Measurements from ENCODE around the gene ASB5.

Gene ASB5

GRCh38 chr4:176185051-176185450, 84.0 kb downstream of the ASB5 start (continued):
- TF ChIP-seq ARNTL (CRISPR knock-in tag; IDR thresholded peaks at IDR 0.05; ENCODE audit: borderline replicate concordance, low read depth) = no peak
- TF ChIP-seq GLIS3 (CRISPR knock-in tag; IDR thresholded peaks at IDR 0.05) = no peak
- no peak for TF ChIP-seq ESRRG (CRISPR knock-in tag; IDR thresholded peaks at IDR 0.05)
- TF ChIP-seq ZFP3 (CRISPR knock-in tag; IDR thresholded peaks at IDR 0.05) = no peak
